Vagina (tissue), 2 donors: ENCODE data around the gene PRMT2.

Source experiments
- POLR2A ChIP-seq, 2 donors: fragments of 450-650 bp; IDR thresholded peaks; one replicate each; pipeline ENCODE4 v1.6.1; 2017; ENCODE audit warnings: antibody characterized with exemption in 2 of 2, mild to moderate bottlenecking in 2 of 2, moderate library complexity in 2 of 2
- POLR2AphosphoS5 ChIP-seq, 2 donors: sonication (generic); formaldehyde crosslinking; IDR thresholded peaks; one replicate each; pipeline ENCODE4 v1.9.0; 2017; ENCODE audit warnings: antibody characterized with exemption in 2 of 2, mild to moderate bottlenecking in 2 of 2, low read depth in 1 of 2; ENCODE audit not compliant: insufficient read depth in 1 of 2
- TF ChIP-seq, protein P1 (sequence below), 3 experiments: fragments of 450-650 bp in 2 of 3; fragments of 200-600 bp in 1 of 3; sonication (generic) in 1 of 3; IDR thresholded peaks; one replicate each; pipeline ENCODE4 v1.5.1; 2017 to 2019; ENCODE audit warnings: antibody characterized with exemption in 3 of 3, mild to moderate bottlenecking in 2 of 3, moderate library complexity in 2 of 3

DNA sequence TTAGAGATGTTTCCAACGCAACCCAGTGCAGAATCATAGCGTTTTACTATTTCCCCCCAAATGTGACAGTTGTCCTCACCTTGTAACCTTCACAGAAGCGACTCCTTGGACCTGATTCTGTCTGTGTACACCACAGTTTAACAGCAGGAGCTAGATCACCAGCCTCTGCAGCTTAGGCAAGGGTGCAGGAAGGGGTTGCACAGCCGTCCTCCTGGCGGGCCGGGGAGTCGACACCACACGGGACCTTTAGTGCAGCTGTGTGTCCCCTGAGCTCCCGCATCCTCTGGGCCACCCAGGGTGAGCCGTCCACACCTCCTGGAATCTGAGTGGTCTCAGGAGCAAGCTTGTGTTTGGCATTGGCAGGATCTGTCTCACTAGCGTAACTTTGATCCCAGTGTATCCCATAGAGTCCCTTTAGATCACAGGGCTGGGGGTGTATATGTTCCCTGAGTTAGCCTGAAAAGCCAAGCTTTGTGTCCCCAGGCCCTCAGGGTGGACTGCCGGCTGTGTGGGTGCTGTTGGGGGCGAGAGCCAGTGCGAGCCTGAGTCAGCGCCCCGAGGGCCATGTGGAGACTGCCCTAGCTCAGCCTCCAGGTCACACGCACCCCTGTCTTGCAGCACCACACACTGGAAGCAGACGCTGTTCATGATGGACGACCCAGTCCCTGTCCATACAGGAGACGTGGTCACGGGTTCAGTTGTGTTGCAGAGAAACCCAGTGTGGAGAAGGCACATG lies 27.5 kb downstream of the PRMT2 start:
- TF ChIP-seq, protein P1, sequence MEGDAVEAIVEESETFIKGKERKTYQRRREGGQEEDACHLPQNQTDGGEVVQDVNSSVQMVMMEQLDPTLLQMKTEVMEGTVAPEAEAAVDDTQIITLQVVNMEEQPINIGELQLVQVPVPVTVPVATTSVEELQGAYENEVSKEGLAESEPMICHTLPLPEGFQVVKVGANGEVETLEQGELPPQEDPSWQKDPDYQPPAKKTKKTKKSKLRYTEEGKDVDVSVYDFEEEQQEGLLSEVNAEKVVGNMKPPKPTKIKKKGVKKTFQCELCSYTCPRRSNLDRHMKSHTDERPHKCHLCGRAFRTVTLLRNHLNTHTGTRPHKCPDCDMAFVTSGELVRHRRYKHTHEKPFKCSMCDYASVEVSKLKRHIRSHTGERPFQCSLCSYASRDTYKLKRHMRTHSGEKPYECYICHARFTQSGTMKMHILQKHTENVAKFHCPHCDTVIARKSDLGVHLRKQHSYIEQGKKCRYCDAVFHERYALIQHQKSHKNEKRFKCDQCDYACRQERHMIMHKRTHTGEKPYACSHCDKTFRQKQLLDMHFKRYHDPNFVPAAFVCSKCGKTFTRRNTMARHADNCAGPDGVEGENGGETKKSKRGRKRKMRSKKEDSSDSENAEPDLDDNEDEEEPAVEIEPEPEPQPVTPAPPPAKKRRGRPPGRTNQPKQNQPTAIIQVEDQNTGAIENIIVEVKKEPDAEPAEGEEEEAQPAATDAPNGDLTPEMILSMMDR (IDR thresholded peaks at IDR 0.05), result no peak
- TF ChIP-seq POLR2A (IDR thresholded peaks at IDR 0.05) (no peak), POLR2AphosphoS5 (IDR thresholded peaks at IDR 0.05; ENCODE audit: insufficient read depth in 1 of 2, low read depth in 1 of 2) (no peak)
